ENCODE measurements around the gene TMEM171.

TMEM171 gene

DNA sequence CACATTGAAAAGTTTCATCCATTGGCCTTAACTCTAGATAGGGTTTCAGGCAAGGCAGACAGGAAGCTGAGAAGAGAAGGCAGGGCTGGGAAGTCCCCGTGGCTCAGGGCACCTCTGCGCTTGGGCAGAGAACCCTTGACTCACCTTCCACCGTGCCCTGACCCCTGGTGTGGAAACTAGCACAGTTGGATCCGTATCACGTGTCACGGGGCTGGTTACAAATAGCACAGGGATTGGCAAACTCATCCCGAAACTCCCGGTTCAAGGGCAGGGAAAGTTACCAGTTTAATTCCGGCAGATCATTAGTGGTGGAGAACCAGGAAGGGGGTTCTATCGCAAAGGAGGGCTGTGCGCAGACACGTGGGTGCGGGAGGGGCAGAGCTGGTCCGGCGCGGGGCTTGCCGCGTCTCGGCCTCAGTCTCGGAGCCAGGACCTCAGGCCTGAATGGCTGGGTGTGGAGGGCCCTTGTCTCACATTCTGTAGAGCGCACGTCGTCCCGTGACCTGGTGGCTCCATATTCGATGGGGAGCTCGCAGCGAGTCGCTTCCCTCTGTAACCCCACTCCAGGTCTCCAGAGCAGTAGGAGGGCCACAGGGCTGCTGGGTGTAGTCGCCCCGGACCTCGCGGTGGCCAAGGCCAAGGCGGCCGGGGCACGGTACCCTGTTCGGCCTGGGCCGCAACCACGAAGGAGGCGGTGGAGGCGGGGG lies 771 bp upstream of the TMEM171 start:
- no peak for DNase-seq (ENCODE audit: low read depth in 2 of 3, low spot score in 2 of 3)

DNA sequence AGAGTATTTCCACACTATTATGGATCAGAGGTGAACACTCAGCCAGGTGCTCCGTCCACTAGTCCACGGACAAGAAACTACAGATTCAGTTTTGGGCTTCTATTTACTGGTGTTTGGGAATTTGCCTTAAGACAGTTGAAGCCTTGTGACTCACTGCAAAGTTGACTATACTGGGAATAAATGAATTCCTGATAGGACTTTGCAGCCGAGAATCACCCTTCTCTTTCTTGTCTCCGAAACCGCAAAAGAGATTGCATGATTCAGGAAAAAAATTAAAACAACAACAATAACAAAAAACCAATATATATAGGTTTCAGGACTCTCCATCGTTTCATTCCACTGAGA lies 716 bp downstream of the TMEM171 start:
- no peak for DNase-seq (ENCODE audit: low read depth in 2 of 3, low spot score in 2 of 3)

DNA sequence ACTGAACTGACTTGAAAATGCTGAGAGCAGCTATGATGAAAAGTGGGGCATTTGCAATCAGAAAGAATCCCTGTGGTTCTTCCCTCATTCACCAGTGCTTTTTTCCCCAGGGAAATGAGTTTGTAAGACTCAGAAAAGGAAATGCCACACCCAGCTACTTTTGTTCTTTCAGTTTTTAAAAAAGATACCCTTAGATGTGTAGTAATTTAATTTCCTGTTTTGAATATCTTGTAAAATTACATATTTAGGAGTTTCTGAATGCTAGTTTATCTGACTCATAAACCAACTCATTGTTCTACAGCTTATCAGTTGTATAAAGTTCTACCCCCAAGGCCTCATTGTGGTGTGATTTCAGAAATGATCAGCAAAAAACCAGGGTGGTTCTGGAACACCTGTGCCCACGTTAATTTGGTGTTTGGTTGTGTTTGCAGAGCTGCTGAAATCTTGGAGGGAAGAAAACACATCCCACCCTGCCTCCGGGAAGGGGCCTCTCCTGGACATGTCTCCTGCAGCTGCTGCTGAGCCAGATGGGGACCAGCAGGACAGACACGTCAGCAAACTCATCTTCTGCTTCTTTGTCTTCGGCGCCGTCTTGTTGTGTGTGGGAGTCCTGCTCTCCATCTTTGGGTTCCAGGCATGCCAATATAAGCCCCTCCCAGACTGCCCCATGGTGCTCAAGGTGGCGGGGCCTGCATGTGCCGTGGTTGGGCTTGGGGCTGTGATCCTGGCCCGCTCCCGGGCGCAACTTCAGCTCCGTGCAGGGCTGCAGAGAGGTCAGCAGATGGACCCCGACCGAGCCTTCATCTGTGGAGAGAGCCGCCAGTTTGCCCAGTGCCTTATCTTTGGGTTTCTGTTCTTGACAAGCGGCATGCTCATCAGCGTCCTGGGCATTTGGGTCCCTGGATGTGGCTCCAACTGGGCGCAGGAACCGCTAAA lies 2.8 kb downstream of the TMEM171 start:
- DNase-seq (ENCODE audit: low read depth in 2 of 3, low spot score in 2 of 3) = no peak

DNA sequence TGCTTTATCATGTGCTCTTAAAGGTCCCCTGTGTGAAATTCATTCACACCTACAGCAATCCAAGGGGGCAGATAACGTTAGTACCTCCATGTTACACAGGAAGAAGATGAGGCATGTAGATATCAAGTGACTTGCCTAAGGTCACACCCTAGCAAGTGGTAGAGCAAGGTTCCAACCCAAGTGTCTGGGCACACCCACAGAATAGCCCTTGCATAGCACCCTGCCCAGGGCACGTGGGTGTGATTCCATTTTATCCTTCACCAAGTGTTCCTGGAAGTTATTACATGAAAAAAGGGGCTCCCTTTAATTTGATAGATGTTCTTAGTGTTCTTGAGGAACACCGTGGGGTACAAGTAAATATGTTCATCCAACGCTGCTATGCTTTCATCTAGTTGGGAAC lies 4.9 kb downstream of the TMEM171 start:
- DNase-seq (ENCODE audit: low read depth in 2 of 3, low spot score in 2 of 3) = no peak

DNA sequence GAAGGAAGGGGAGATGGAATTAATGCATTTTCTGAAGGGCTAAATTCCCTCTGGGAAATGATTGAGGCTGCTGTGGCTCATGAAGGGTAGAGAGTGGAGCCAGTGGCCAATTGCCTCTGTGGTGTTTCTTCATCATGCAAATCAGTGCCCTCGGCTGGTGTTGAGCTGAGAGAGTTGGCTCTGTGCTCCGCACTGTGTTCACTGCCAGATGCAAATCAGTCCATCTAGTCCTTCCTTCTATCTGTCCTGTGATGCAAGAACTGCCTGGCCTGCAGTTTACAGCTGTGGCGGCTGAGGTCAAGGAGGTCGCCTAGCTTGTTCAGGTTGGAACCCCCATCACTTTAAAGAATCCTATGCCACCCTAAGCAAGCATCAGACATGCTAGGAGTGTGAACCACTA lies 6.0 kb downstream of the TMEM171 start:
- no peak for DNase-seq (ENCODE audit: low read depth in 2 of 3, low spot score in 2 of 3)

DNA sequence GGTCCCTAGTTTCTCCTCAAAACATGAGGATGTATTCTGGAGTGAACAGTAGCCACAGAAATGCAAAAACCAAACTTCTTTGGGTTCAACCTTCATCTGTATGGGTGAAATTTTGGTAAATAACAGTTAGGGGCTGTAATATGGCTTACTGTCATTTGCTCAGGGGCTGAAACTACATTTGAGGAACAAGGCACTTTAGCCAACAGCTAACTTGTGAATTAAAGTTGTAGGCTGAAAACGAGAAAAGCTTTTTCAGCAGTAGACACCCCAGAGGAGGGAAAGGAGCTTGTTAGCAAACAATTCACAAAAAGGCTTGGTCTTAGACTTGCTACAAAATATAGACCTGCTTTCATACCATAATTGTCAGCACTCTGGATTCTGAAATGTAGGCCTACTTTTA lies 6.6 kb downstream of the TMEM171 start:
- DNase-seq (ENCODE audit: low read depth in 2 of 3, low spot score in 2 of 3) = no peak

DNA sequence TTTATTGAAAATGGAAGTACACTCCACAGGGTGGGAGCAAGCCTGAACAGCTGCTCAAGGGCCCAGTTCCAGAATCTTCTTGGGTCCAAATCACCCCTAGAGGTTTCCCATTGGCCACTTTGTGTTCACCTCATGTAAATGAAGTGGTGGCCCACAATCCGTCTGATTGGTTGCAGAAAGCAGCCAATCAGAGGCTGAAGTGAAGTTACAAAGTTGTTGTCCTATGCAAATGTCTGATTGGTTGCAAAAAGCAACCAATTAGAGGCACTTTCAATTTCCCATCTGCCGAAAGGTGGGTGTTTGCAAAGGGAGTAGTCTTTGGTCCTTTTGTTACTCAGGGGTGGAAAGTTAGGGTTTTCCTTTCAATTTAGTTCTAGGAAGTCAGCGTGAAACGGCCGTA lies 8.8 kb downstream of the TMEM171 start:
- no peak for DNase-seq (ENCODE audit: low read depth in 2 of 3, low spot score in 2 of 3)

- DNase-seq (ENCODE audit: low read depth in 2 of 3, low spot score in 2 of 3) = no peak
Measured at GRCh38 chr5:73130811-73131210, 10.4 kb downstream of the TMEM171 start.

DNA sequence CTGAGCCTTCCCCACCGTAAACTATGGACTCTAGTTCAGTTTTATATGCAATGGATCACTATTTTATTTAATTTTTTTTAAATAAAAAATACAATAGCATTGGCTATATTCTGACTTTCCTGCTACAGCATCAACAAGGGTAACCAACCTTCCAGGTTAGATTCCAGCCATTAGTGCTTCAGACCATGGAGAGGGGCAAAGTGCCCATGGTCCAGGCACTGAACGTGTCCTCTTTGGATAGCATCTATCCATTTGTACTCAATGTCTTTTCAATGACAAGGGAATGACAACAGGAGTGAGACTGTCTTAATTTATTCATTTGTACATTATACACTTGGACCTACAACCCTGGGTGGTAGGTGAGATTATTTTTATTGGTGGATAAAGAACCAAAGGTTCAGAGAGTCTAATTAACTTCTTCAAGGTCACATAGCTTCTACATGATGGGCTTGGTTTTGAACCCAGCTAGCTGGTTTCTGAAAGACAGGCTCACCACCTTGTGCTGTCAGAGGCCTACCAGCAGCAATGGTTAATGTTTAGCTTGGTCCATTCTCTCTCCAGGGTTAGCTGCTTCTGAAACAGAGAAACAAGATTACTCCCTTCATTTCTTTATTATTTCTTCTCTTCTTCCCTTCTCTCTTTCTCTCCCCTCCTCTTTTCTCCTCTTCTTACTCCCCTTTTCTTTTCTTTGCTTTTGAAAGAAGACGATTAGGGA lies 11.5 kb downstream of the TMEM171 start:
- DNase-seq (ENCODE audit: low read depth in 2 of 3, low spot score in 2 of 3) = no peak

DNA sequence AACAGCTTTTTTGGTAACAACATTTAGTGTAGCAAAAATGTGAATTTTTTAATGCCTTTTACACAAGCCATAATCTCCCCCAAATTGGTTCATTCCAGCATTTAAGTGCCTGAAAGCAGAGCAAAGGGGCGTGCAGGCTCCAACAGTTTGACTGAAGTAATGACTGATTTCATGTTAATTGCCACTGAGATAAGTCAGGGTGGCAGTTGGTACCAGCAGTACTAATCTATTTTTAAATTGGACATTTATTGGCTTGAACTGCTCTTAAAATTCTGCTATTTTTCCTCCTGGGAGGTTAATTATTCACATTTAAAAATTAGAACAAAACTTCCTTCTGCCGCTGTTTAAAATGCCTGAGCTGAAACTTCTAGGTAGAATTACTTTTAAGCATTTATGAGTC lies 12.4 kb downstream of the TMEM171 start:
- DNase-seq (ENCODE audit: low read depth in 2 of 3, low spot score in 2 of 3) = no peak

GRCh38 chr5:73135021-73135420 lies 14.6 kb downstream of the TMEM171 start:
- DNase-seq (ENCODE audit: low read depth in 2 of 3, low spot score in 2 of 3) = no peak

GRCh38 chr5:73135429-73136054 lies 15.2 kb downstream of the TMEM171 start:
- no peak for DNase-seq (ENCODE audit: low read depth in 2 of 3, low spot score in 2 of 3)

DNA sequence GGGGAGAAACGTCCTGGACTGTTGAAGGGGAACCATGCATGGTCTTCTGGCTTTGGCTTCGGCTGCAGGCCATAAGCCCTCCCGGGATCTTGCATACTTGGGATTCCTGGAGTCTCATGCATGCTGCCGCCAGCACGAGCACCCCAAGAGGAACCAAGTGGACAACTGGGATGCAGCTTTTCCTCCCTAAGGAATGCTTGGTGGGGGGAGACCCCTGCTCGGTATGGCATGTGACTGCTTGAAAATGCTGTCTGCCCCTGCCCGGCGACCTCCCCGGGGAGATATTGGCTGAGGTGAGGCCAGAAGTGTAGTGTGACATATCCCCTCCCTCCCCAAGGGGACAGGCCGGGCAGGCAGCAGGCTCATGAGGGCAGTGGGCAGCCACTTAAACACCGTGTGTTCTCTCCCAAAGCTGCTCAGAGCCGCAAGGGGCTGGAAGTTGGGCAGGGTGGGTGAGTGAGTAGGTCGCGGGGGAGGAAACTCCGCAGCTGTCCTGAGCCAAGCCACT lies 15.7 kb downstream of the TMEM171 start:
- no peak for DNase-seq (ENCODE audit: low read depth in 2 of 3, low spot score in 2 of 3)

DNA sequence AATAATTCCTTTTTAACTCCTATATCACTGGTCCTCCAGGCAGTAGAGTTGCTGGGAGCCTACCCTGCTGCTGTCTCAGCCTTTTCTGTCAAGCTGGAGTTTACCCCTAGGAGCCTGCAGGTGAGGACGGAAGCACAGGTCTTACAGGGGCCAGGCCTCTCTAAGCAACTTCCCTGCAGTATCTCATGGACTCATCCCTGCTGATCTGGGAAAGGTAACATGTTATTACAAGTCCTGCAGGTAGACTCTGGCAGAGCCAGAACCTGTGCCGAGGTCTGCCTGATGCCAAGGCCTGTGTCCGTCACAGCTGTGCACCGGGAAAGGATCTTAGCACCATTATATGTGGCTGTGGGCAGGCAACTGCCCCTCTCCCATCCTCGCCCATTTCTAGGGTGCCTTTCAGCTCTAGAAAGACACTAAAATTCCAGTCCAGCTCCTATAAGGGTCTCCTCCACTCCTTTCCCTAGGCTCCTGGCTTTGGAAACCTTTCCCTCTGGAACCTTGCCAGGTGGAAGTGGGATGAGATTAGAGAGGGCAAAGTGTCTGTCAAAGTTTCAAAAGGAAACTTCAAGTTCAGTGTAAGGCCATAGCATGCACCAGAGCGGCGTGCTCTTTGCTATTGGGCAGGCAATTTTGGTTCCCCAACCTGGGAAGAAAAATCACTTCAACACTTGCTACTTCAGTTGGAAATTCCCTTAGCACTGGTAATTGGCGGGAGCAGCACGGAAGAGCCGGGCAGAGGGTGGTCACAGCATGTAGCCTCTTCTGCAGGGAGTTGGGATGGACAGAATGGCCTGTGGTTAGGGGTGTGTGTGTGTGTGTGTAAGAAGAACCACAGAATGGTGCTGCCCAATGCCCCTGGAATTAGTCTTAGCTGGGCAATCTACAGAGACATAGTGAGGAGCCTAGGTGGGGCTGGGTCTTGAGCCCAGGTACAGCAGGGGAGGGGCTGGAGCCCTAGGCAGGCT lies 17.5 kb downstream of the TMEM171 start:
- DNase-seq (ENCODE audit: low read depth in 2 of 3, low spot score in 2 of 3) = no peak

DNA sequence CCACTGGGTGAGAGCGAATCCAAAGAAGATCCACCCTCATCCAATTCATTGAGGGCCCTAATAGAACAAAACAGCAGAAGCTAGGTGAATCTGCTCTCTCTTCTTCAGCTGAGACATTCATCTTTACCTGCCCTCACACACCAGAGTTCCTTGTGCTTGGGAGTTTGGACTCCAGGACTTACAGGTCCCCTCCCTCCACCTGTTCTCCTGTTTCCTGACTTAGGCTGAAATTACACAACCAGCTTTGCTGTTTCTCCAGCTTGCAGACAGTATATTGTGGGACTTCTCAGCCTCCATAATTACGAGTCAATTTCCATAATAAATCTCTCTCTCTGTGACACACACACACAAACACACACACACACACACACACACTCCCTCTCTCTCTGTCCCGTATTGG lies 19.1 kb downstream of the TMEM171 start:
- no peak for DNase-seq (ENCODE audit: low read depth in 2 of 3, low spot score in 2 of 3)

DNA sequence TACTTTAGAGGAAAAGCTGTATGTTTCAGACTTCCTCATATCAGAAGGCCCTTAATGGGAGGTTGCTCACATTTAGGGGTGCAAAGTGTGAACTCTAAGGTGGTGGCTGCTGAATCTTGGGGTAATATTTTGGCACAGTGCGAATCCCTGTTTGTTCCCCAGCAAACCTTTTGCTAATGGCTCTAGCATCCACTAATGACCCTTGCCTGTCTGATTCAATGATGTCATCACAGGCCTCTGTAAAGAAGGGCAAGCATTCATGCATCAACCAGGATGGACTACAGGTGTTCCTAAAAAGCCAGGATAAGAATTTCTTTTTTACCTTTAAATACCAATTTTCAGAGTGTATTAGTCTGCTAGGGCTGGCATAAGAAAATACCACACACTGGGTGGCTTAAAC lies 20.4 kb downstream of the TMEM171 start:
- DNase-seq (ENCODE audit: low read depth in 2 of 3, low spot score in 2 of 3) = no peak

- DNase-seq (ENCODE audit: low read depth in 2 of 3, low spot score in 2 of 3) = no peak
Measured at GRCh38 chr5:73142035-73142434, 21.7 kb downstream of the TMEM171 start.

- DNase-seq (ENCODE audit: low read depth in 2 of 3, low spot score in 2 of 3) = no peak
Measured at GRCh38 chr5:73143716-73144115, 23.3 kb downstream of the TMEM171 start.

- no peak for DNase-seq (ENCODE audit: low read depth in 2 of 3, low spot score in 2 of 3)
Measured at GRCh38 chr5:73149540-73149939, 29.2 kb downstream of the TMEM171 start.

DNA sequence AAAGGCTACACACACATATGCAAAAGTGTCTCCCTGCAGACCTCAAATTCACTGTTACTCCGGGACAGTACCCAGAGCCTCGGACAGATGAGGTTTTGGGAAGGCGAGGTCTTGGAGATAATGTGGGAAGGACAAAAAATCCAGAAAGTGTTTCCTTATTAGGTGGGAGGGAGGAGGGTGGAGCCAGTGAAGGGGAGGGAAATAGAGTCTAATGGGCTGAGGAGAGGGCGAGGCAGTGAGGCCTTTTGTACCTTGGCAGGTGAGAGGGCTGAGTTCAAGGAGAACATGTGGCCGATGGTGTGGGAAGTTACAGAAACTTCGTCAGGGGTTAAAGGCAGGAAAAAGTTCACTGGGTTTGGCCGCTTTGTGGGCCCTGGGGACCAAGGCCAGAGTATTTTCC lies 30.5 kb downstream of the TMEM171 start:
- DNase-seq (ENCODE audit: low read depth in 2 of 3, low spot score in 2 of 3) = no peak

Measured in activated CD8-positive, alpha-beta memory T cell treated with anti-CD3 and anti-CD28 coated beads for 48 hours (primary cell).